B cell (primary cell): ENCODE data around the gene ZCRB1.

Experiments
- CTCF ChIP-seq: fragments of 200-600 bp; IDR thresholded peaks from one replicate; pipeline ENCODE4 v1.8.0; 2022; ENCODE audit warnings: antibody characterized with exemption, mild to moderate bottlenecking
- EZH2 ChIP-seq: IDR thresholded peaks from 2 replicates; pipeline ENCODE4 v1.6.1; 2012; ENCODE audit warnings: borderline replicate concordance, low read depth, mild to moderate bottlenecking, moderate library complexity, low read length; ENCODE audit not compliant: insufficient read depth, poor library complexity, severe bottlenecking

- TF ChIP-seq CTCF (no peak), EZH2 (no peak)
Observed at GRCh38 chr12:42282294-42282693, 43.6 kb downstream of the ZCRB1 start.
